NCI-H345 (cell line): ENCODE measurements around the gene ASGR2.
"Not testable (repeated sequence)": the region's sequence is repeated elsewhere in the genome, so short reads cannot be mapped to it uniquely, and the experiment has no call there.

ENCODE experiments used
- DNase-seq: peaks from one replicate; lab custom pipeline; 2025; lab: John Stamatoyannopoulos, UW

Gene ASGR2

GRCh38 chr17:7124923-7125322 lies 10.3 kb upstream of the ASGR2 start:
- DNase-seq: no peak

- no peak for DNase-seq
Observed at GRCh38 chr17:7123844-7124243, 9.2 kb upstream of the ASGR2 start.

DNA sequence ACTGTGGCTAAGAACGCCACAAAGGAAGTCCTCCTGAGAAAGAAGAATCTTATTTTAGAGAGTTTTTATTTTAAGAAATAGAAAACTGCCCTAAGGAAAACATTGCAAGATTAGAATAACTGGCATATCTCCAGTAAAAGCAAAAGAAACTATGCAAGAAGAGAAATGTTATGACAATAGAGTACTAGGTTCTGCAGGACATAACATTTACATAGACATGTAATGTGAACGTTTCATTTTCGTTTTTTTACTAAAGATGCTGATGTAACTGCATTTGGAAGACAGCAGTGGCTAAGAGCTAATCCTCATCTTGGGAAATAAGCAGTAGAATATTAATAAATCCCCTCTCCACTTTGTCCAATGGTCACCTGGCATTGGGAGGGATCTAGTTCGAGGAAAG lies 7.8 kb upstream of the ASGR2 start:
- DNase-seq: no peak

- DNase-seq: not testable (repeated sequence)
Observed at GRCh38 chr17:7120635-7121034, 6.0 kb upstream of the ASGR2 start.

DNA sequence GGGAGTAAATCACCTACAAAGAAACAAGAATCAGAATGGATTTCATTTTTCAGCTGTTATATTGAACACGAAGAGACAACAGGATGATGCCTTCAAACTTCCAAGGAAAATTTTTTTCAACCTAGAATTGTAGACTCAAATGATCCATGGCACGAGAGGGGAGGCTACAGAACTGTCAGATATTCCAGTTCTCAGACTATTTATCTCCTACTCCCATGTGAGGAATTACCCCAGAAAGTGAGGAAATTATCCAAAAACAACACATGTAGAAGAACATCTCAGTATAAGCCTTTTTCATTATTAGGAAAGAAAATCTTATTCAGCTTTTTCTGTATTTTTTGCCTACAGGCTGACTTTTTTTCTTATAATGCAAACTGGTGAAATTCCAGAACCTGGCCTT lies 5.5 kb upstream of the ASGR2 start:
- no peak for DNase-seq

GRCh38 chr17:7119314-7119713 lies 4.7 kb upstream of the ASGR2 start:
- no peak for DNase-seq

DNA sequence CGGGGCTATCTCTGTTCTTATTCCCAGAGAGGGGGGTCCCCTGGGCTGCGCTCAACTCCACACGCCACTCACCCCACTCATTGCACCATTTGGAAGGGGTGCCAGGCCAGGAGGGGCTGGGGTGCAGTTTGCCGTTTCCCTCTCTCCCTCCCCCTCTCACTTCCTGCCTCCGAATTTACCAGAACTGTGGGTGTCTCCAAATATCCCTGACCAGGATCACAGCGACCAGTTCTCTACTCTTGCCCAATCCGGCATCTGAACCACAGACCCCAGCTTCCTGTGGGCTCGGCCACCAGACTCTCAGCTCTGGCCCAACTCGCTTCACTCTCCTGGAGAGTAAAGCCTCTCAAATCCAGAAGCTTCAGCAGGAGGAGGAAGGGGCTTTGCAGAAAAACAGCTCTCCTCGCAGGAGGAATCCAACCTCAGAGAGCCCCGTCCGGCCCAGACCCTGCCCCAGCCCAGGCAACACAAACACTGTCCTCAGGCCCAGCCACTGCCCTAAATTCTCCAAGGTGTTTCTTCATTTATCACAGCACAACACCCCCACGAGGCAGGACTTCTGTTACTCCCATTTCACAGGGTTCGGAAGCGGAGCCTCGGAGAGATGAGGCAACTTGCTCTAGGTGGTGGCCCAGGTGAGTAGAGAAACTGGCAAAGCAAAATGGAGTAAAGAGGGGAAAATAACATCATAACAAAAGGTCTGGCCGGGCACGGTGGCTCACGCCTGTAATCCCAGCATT lies 423 bp upstream of the ASGR2 start:
- DNase-seq: no peak

DNA sequence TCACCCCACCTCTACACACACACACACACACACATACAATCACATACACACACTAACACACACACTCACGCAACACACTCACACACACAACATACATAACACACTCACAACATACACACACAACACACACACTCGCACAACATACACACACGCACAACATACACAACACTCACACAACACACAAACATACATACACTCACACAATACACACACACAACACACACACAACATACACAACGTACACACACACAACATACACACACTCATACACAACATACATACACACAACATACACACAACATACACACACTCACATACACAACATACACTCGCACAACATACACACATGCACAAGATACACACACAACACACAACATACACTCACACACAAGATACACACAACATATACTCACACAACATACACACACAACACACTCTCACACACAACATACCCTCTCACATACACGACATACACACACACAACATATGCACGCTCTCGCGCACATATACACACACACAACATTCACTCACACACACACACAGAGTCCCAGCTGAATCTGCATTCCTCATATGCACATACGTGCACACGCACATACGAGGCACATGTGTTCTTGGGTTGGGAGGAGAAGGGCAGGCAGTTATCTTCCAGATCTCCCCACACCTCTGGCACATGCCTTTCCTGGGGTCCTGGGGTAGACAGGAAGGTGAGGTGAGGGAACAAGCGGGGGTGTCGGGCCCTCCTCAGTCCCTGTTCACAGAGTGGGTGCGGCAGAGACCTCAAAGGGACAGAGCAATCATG lies 1.1 kb downstream of the ASGR2 start:
- DNase-seq: no peak

DNA sequence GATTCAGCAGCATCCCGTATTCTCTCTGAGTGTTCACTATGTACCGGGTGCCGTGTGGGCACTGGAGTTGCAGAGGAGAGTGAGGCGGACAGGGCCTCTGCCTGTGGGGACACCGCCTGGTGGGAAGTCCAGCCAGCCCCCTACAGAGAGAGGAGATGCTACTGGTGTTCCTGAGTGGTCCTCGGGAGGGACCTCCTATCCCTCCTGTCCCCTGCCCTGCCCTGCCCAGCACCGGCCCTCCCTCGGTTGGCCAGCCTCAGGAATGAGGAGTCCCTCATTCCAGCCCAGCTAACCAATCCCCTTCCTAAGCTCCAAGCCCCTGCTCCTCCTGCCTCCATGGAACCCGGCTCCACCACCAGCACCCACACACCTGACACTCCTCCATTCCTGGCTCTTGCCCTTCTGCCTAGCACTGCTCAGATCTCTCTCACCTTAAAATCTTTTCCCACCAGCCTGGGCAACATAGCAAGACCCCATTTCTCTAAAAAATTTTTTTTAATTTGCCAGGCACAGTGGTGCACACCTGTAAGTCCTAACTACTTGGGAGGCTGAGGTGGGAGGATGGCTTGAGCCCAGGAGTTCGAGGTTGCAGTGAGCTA lies 2.0 kb downstream of the ASGR2 start:
- no peak for DNase-seq

DNA sequence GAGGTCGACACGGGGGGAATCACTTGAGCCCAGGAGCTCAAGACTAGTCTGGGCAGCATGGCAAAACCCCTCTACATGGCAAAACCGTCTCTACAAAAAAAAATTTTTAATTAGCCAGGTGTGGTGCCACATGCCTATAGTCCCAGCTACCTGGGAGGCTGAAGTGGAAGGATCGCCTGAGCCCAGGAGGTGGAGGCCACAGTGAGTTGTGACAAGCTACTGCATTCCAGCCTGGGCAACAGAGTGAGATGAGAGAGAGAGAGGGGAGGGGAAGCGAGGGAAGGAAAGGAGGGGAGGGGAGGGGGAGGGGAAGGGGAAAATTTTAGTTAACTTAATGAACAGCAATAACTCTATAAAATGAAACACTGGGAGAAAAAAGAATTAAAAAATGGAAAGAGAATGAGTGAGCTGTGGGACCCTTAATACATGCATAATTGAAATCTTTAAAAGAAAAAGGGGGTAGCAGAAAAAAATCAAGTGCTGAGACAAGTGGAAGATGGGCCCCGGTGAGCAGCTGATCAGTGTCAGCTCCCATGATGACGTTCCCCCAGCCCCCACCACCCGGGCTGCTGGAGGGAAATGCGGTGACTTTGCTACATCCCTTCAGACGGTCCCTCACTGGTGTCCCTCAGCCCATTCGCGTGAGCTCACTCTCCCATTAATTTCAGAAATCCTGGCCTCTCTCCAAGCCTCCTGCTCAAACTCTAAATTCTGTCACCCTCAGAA lies 2.7 kb downstream of the ASGR2 start:
- no peak for DNase-seq

DNA sequence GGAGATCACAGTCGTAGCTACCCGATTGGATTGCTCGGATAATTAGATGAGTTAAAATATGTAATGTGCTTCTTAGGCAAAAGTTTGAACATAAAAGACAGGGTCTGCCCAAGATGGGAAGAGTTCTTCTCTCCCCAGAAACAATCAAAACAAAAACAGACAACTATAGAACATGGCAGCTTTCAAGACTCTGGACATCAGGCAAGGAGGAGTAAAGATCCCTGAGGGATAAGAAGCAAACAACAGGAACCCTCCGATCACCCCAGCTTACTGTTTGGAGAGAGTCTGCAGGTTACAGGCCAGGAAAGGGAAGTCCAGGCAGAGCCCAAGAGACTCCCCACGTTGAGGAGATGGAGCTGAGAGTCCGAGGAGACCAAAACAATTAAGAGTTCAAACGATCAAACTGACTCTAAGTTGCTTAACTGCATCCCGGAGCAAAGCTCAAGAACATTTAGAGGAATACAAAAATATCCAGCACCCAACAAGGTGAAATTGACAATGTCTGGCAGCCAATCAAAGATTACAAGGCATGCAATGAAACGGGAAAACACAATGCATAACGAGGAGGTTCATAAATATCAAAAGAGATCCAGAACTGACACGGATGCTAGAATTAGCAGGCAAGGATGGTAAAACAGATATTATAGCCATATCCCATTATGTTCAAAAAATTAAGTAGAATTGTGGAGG lies 3.9 kb downstream of the ASGR2 start:
- DNase-seq: no peak

DNA sequence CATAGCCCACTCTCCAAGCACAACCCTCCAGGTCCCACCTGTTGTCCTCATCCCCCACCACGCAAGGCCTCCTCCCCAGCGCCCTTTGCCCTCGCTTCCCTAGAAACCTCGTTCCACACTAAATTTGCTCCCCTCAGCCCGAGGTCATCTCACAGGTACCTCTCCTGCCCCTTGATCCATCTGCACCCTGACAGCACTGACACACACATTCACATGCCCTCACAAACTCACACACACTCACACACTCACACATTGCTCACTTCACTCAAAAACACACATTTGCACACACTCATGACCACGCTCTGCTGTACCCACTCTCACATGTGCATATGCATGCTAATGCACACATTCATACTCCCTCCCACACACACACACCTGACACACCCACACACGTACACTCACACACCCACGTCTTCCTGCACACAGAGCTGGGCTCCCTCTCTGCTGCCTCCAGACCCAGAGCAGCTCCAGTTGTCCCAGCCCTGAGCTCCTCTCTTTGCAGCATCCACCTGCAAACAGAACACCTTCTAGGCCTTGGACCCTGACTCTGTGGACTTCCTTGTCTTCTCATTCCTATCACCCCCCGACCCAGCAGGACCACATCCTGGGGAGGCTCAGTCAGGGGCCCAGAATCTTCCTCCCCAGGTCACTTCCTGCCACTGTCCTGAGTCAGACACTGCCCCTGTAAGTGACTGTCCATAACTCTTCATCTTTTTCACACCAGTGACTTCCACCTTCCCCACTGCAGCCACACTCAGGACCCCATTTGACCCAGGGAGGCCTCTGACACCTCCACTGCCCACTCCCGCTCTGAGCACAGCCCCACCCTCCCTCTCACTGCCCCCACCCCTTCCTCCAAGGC lies 4.9 kb downstream of the ASGR2 start:
- DNase-seq: no peak

DNA sequence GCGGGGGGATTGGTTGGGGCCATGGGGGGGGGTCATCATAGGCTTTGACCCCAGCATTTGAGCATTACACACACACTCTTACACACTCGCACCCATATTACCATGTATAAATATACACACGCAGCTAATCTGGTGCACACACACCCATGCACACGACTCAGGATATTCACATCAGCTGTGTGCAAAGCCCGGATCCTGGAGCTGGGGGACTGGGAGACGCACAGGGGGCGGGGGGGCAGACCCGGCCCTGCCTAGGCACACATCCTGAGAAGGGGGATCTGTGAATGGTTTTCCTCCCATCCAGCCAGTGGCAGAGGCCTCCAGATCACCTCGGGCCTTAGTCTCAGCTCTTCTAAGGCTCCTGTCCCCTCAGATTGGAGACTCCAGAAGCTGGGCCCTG lies 5.6 kb downstream of the ASGR2 start:
- DNase-seq: no peak

- DNase-seq: no peak
Observed at GRCh38 chr17:7108560-7108925, 6.1 kb downstream of the ASGR2 start.

- DNase-seq: no peak
Observed at GRCh38 chr17:7107795-7108559, 6.6 kb downstream of the ASGR2 start.

GRCh38 chr17:7107012-7107754 lies 7.4 kb downstream of the ASGR2 start:
- DNase-seq: peak; percentile 69

DNA sequence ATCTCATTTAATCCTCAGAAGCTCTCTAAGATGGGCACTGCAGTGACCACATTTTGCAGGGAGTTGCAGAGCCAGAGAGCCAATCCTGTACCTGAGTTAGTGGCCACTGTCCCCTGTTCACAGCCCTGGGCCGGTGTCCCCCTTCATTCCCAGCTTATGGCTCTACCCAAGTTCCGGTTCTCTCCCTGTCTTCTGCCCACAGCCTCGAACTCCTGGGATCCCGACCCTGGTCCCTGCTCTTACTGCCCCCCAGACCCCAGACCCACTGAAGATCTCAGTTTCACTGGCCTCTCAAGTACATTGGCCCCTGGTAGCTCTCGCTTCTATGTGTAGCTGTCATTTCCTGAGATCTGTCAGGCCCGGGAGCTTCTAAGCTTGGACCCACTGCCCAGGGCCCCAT lies 12.2 kb downstream of the ASGR2 start:
- no peak for DNase-seq

- DNase-seq: no peak
Observed at GRCh38 chr17:7101531-7101930, 13.1 kb downstream of the ASGR2 start.

DNA sequence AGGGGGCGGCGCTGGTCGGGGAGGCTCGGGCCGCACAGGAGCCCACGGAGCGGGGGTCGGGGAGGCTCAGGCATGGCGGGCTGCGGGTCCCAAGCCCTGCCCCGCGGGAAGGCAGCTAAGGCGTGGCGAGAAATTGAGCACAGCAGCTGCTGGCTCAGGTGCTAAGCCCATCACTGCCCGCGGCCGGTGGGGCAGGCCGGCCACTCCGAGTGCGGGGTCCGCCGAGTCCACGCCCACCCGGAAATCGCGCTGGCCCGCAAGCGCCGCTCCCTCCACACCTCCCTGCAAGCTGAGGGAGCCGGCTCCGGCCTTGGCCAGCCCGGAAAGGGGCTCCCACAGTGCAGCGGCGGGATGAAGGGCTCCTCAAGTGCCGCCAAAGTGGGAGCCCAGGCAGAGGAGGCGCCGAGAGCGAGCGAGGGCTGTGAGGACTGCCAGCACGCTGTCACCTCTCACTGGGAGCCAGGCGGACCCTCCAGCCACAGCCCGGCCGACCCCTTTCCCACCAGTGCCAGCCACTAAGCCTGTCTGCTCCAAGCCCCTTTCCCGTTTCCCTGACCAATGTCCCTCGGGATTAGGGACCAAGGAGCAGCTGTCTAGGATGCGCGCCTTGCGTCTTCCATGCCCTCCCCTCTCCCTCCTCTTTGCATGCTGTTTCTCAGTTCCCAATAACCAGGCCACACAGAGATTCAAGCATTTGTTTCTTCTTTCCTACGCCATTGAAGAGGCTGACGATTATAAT lies 13.8 kb downstream of the ASGR2 start:
- DNase-seq: not testable (repeated sequence)
